NCI-H510A treated with DMSO at 0.1 percent for 48 hours (cell line): Measurements from ENCODE around the gene NDFIP1.
"Not testable (repeated sequence)": the region's sequence is repeated elsewhere in the genome, so short reads cannot be mapped to it uniquely, and the experiment has no call there.

Source experiments
- DNase-seq: peaks from one replicate; lab custom pipeline; 2025; lab: John Stamatoyannopoulos, UW

Gene NDFIP1

GRCh38 chr5:142108432-142109330, at the start of gene NDFIP1:
Gene NDFIP1, plus strand, starts transcription at chr5:142108779. Its CDS starts 196 bp downstream, at chr5:142108975.
- peak; percentile 50 for DNase-seq

DNA sequence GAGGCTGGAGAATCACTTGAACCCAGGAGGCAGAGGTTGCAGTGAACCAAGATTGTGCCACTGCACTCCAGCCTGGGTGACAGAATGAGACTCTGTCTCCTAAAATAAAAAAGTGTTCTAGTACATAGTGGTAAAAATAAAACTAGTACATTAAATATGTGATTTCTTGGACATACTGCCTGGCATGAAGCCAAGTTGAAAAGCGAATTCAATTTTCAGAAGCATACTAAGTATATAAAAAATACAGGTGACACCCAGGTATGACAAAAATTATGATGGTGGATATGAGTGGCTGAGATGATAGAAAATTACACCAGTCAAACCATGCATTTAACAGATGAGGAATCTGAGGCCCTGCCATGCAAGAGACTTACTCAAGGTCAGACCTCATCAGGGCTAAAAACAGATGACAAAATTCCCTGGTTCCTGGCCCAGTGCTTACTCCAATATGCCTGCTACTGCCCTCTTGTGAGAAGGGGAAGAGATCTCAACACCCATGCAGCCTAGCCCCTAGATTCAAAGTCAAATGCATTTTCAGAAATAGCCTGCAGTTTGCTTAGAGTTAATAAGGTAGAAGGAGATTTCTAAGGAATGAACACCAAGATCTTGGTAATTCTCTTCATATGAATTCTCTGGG, 49.2 kb upstream of the NDFIP1 start:
- DNase-seq = no peak

DNA sequence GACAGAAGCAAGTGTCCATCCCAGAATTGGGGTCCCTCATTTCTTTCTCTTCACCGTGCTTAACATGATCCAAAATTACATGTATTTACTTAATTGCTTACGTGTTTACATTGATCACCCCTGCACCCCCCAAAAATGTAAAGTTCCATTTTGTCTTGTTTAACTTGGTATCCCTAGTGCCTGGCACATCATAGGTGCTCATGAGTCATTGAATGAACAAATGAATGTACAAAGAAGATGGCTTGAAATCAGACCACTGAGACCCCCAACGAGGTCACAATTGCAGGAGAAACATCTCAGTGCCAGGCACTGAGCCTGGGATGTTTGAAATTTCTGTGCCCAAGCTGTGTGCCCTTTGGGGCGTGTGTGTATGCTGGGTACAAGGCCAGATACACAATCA, 45.2 kb upstream of the NDFIP1 start:
- DNase-seq = no peak

DNA sequence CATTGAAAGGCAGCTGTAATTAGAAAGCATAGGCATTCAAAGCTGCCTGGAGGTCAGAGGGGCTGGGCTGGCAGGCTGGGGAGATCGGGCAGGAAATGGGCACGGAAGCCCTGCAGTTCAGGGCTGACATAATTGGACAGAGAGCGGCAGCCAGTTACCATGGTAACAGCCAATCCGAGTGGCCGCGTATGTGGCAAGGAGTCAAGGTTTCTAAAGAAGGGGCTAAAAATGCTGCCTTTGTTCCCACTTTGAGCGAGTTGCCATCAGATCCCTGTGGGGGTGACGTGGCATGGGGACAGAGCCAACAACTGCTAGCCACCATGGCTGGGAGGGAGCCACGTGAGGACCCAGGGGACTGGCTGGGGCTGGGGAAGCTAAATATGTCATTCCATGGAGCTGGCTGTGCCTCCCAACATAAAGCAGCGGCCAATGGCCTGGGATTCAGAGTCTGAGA, 44.7 kb upstream of the NDFIP1 start:
- no peak for DNase-seq

- DNase-seq = no peak
These were observed 43.3 kb upstream of the NDFIP1 start for GRCh38 chr5:142065273-142065672.

DNA sequence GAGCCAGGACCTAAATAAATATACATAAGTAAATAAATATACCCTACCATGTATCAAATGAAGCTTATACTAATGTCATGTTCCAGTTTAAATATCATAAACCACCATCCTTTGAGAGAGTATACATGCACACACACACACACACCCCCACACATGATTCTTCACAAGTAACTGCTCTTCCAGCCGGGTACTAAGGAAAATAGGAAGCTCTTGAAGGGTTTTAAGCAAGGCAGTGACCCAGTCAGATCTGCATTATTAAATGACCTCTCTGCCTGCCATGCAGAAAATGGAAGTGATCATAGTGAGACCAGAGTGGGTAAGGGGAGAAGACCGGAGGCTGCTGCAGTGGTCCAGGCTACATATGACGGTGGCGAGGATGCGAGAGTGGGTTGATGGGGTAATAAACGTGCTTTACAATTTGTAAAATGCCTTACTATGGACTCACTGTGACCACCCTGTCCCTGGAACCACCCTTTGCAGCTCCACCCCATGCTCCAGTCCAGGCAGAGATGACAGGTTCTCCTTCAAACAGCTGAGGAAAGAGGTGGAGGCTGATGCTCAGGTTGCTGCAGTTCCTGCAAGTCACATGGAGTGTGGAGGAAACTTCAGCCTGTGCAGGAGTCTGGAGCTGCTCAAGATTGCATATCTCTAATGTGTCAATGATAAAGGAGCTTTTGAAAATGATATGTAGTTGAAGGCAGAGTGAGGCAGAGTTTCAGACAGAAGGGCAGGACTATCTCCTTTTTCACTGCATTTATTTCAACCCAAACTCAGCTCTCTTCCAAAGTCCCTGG, 38.8 kb upstream of the NDFIP1 start:
- DNase-seq = no peak

DNA sequence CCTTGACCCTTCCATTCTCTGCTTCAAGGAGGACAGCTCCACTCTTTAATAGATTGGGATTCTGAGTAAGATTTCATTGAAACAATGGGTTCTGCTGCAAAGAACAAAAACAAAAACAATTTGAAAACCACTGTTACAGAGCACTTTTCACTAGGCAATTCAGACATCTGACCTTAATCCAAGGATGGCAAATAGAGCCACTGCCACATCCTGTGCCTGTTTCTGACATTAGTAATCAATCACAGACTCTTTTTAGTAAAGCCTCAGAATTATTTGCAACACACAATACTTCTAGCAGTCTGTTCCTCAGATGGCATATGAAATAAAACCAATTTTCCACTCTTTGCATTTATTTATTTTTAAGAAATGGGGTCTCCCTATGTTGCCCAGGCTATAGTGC, 37.8 kb upstream of the NDFIP1 start:
- DNase-seq = no peak

DNA sequence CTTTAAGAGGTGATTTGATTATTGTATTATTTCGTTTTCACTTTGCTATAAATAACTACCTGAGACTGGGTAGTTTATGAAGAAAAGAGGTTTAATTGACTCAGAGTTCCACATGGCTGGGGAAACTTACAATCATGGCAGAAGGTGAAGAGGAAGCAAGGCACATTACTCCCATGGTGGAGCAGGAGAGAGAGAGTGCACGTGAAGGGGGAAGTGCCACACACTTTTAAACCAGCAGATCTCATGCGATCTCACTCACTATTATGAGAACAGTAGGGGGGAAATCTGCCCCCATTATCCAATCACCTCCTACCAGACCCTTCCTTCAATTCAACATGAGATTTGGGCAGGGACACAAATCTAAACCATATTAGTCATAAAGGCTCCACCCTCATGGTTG, 36.1 kb upstream of the NDFIP1 start:
- no peak for DNase-seq

GRCh38 chr5:142073362-142073988, 35.1 kb upstream of the NDFIP1 start:
- no peak for DNase-seq

- DNase-seq = no peak
These were observed 34.6 kb upstream of the NDFIP1 start for GRCh38 chr5:142074006-142074405.

DNA sequence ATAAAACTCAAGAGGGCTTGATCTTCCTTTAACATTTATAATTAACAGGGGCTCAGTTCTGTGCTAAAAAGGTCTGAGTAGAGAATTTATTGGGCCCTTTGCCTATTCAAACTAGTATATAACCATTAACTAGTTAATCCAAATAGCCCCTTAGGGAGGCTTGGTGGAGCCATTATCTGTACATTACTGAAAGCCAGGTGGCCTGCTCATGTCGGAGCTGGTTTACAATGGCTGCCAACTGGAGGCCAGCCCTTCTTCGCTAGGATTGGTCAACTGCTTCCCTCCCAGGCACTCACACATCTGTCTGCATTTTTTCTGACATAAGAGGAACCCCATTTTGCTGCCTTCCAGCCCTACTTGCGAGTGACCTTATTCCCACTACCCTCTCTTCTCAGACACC, 30.4 kb upstream of the NDFIP1 start:
- no peak for DNase-seq

DNA sequence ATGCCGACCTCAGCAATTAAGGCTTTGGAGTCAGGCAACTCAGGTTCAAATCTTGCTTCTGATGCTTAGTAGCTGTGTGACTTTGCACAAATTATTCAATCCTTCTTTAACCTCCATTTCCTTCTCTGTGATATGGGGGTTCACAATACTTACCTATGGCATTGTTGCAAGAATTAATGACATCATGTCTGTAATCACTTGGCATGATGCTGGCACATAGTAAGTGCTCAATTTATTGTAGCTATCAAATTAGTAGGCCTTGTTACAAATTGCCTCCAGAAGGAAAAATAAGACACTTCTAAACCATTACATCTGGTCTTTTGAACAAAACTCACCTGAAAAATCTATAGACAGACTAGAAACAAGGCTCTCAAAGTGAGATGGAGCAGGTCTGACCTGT, 29.9 kb upstream of the NDFIP1 start:
- DNase-seq = no peak

DNA sequence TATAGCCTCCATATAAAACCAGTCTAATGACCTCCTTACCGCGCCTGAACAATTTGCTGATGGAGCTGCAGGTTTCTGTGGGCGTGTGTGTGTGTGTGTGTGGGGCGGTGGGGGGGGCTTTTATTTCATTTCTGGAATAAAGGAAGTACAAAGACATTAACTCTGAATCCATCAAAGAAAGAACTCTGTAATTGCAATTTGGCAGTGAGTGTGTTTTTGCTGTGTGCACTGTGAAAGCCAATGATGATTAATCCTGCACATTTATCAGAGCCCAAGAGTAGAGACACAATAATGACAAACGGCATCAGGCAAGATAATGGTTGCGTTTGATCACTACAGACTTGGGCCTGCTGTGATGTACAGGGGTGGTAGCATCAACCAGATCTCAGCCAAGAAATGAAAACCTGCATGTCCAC, 29.3 kb upstream of the NDFIP1 start:
- DNase-seq = no peak

DNA sequence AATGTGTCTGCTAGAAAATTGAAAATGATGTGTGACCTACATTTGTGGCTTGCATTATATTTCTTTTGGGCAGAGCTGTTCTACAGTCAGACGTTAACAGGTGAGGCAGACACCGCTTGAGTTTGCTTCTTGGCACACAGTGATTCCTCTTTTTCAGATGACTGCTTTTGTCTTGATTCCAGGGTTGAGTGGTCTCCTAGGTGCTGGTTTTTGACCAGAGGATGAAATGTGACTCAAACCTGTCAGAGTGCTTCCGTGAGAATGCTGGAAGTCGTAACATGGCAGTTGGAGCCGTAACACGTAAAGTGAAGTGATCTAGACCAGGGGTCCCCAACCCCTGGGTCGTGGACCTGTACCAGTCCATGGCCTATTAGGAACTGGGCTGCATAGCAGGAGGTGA, 28.3 kb upstream of the NDFIP1 start:
- no peak for DNase-seq

DNA sequence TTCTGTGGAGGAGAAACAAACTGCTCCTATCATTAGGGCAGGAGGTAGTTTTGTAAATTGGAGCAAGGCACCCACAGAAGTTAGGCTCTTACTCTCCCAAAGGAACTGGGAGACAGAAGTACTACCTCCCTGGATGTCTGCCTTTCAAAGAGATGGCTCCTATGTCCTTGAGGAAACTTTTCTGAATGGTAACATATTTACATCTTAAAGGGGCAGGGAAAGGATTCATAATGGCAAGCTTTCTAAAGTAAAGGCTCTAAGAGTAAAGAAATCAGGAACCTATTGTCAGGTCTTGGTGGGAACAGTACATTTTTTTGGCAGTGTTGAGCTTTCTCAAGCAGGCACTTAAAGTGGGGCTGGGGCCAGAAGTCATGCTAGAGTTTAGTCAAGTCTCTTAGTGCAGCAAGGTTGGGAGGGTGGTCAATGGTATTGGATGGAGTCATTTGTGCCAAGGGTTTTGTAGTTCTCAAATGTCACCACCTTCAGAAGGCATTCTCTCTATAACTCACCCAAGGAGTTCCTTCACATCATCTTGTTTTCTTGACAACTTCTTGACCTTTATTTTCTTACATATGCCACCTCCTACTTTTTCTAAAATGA, 26.3 kb upstream of the NDFIP1 start:
- no peak for DNase-seq

DNA sequence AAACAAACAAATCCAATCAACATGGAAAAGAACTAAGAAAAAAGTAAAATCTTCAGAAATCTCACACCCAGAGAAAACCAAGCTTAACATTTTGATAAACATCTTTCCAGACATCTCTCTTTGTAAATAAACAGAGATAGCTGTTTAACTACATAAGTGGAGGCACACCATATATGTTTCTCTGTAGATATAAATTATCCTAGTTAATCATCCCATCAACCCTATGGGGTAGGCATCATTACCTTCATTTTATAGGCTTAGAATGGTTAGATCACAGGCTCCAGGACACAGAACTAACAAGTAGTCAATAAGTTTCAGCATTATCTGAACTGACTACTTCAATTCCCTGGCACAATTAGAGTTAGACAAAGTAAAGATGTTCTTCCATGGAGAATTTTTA, 22.4 kb upstream of the NDFIP1 start:
- no peak for DNase-seq

DNA sequence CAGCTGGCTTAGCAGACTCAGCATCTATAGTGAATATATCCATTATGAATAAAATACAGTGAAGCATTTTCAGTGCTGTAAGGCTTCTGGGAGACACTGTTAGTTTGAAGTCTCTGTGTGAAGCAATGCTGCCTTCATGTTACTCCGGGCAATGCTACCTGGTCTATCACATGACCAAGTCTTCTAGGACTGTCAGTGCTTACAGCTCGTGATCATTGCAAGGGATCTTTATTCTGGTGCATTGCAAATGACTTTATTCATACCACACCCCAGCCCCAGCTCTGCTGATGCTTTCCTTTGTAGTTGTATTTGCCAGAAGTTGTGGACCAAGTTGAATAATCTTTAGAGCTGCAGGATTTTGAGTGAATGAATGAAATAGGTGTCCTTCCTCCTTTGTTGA, 21.9 kb upstream of the NDFIP1 start:
- no peak for DNase-seq

- no peak for DNase-seq
These were observed 20.5 kb upstream of the NDFIP1 start for GRCh38 chr5:142087920-142088679.

- DNase-seq = not testable (repeated sequence)
These were observed 19.6 kb upstream of the NDFIP1 start for GRCh38 chr5:142088855-142089479.

DNA sequence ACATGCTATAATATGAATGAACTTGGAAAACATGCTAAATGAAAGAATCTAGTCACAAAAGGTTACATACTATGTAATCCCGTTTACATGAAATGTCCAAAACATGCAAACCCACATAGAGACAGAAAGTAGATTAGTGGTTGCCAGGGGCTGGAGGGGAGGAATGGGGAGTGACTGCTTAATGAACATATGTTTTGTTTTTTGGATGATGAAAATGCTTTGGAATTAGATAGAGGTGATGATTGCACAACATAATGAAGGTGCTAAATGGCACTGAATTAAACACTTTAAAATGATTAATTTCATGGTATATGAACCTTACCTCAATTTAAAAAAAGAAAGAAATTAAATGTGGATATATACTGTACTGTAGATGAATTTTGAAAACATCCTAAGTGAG, 17.6 kb upstream of the NDFIP1 start:
- no peak for DNase-seq
